Activated naive CD4-positive, alpha-beta T cell treated with anti-CD3 and anti-CD28 coated beads for 36 hours (primary cell): ENCODE results near the gene FANCD2OS. TPM values are rescaled to one million over a fixed set of nuclear protein-coding genes. Genes with fewer than 3 reads are reported as not detected.

ENCODE experiments used
- CTCF ChIA-PET: fragments of 350-600 bp; sonication (Branson Sonifier 250); formaldehyde crosslinking; loops from one replicate; lab custom pipeline; 2021; ENCODE audit warnings: antibody characterized with exemption; lab: Charles Lee
- DNase-seq: peaks from one replicate; pipeline ENCODE4 v3.0.0-alpha.2; 2020
- H3K27ac Mint-ChIP-seq: one replicate; pipeline ENCODE4 v1.8.0; 2021; ENCODE audit warnings: mild to moderate bottlenecking, mixed read lengths
- H3K27me3 Mint-ChIP-seq: one replicate; pipeline ENCODE4 v1.8.0; 2021; ENCODE audit warnings: low read depth, mixed read lengths
- H3K36me3 Mint-ChIP-seq: one replicate; pipeline ENCODE4 v1.8.0; 2021; ENCODE audit warnings: low read depth, mixed read lengths
- H3K4me1 Mint-ChIP-seq: one replicate; pipeline ENCODE4 v1.8.0; 2021; ENCODE audit warnings: low read depth, mixed read lengths
- H3K4me3 Mint-ChIP-seq: one replicate; pipeline ENCODE4 v1.8.0; 2021; ENCODE audit warnings: mild to moderate bottlenecking, moderate library complexity, mixed read lengths
- H3K9me3 Mint-ChIP-seq: one replicate; pipeline ENCODE4 v1.8.0; 2021; ENCODE audit warnings: mixed read lengths
- intact Hi-C: fragments of 100-400 bp; cut with micrococcal nuclease; formaldehyde crosslinking; loops from one replicate; pipeline ENCODE4 v1.15.1; 2023
- total RNA-seq, 2 experiments: library from RNA; stranded (reverse); gene quantifications; one replicate each; pipeline ENCODE4 v1.2.3, GENCODE V29; 2021

The FANCD2OS gene
- total RNA-seq: not detected

- CTCF ChIA-PET: interaction anchor here (0.6 kb wide), 1 partner anchor 603 kb away, joined by 4 read pairs; no protein-coding TSS in a partner anchor
- DNase-seq: no peak
- Mint-ChIP-seq H3K4me1 (no peaks in the 10 kb centered on the region), H3K4me3 (no peak within 1 kb of the TSS), H3K27ac (no peak within 1 kb of the TSS), H3K9me3 (no peaks in the 10 kb centered on the region), H3K27me3 (no peaks in the 10 kb centered on the region), H3K36me3 (no peaks in the 10 kb centered on the region)
- intact Hi-C loops: no loop called here
Measured at GRCh38 chr3:10108091-10108490, at the start of gene FANCD2OS. Gene FANCD2OS, minus strand, starts transcription at chr3:10108255. Its CDS starts 3,481 bp downstream, at chr3:10104774.

GRCh38 chr3:10157031-10157430 lies 49.0 kb upstream of the FANCD2OS start:
- Mint-ChIP-seq H3K4me1 (no peaks in the 10 kb centered on the region), H3K27ac (no peak overlapping the region), H3K4me3 (no peak overlapping the region), H3K36me3 (peaks cover 6% of the 10 kb centered on the region), H3K27me3 (no peaks in the 10 kb centered on the region), H3K9me3 (no peaks in the 10 kb centered on the region)
- DNase-seq: no peak
- CTCF ChIA-PET: no interaction called here
- intact Hi-C loops: no loop called here

GRCh38 chr3:10155658-10156057 lies 47.6 kb upstream of the FANCD2OS start:
- Mint-ChIP-seq H3K27me3 (no peaks in the 10 kb centered on the region), H3K9me3 (no peaks in the 10 kb centered on the region), H3K4me1 (no peaks in the 10 kb centered on the region), H3K27ac (no peak overlapping the region), H3K4me3 (no peak overlapping the region), H3K36me3 (peaks cover 17% of the 10 kb centered on the region)
- intact Hi-C loops: no loop called here
- DNase-seq: no peak
- CTCF ChIA-PET: interaction anchor here (0.7 kb wide), 1 partner anchor 222 kb away, joined by 4 read pairs; no protein-coding TSS in a partner anchor

GRCh38 chr3:10155123-10155472 lies 47.0 kb upstream of the FANCD2OS start:
- H3K4me3 Mint-ChIP-seq: no peak overlapping the region
- no peaks in the 10 kb centered on the region for H3K4me1 Mint-ChIP-seq
- peak overlapping the region; percentile 61 for H3K27ac Mint-ChIP-seq
- intact Hi-C loops: no loop called here
- H3K36me3 Mint-ChIP-seq: peaks cover 22% of the 10 kb centered on the region
- no peaks in the 10 kb centered on the region for H3K27me3 Mint-ChIP-seq
- no peak for DNase-seq
- CTCF ChIA-PET: interaction anchor here (0.7 kb wide), 1 partner anchor 222 kb away, joined by 4 read pairs; no protein-coding TSS in a partner anchor
- H3K9me3 Mint-ChIP-seq: no peaks in the 10 kb centered on the region

GRCh38 chr3:10154335-10155122 lies 46.5 kb upstream of the FANCD2OS start:
- peak overlapping the region; percentile 61 for H3K27ac Mint-ChIP-seq
- peaks cover 2% of the 10 kb centered on the region for H3K4me1 Mint-ChIP-seq
- H3K4me3 Mint-ChIP-seq: no peak overlapping the region
- intact Hi-C loops: no loop called here
- H3K36me3 Mint-ChIP-seq: peaks cover 27% of the 10 kb centered on the region
- H3K27me3 Mint-ChIP-seq: no peaks in the 10 kb centered on the region
- H3K9me3 Mint-ChIP-seq: no peaks in the 10 kb centered on the region
- CTCF ChIA-PET: interaction anchor here (0.7 kb wide), 1 partner anchor 221 kb away, joined by 4 read pairs; no protein-coding TSS in a partner anchor
- no peak for DNase-seq

- CTCF ChIA-PET: interaction anchor here (0.7 to 0.9 kb wide), 2 partner anchors 88 to 315 kb away, joined by 3 read pairs; no protein-coding TSS in a partner anchor
- intact Hi-C loops: no loop called here
- H3K27ac Mint-ChIP-seq: no peak overlapping the region
- DNase-seq: no peak
- H3K4me3 Mint-ChIP-seq: no peak overlapping the region
- no peaks in the 10 kb centered on the region for H3K9me3 Mint-ChIP-seq
- peaks cover 40% of the 10 kb centered on the region for H3K36me3 Mint-ChIP-seq
- H3K27me3 Mint-ChIP-seq: no peaks in the 10 kb centered on the region
- H3K4me1 Mint-ChIP-seq: peaks cover 10% of the 10 kb centered on the region
Measured at GRCh38 chr3:10150987-10151386, 42.9 kb upstream of the FANCD2OS start.

- CTCF ChIA-PET: no interaction called here
- Mint-ChIP-seq H3K4me1 (peaks cover 21% of the 10 kb centered on the region), H3K36me3 (peaks cover 44% of the 10 kb centered on the region), H3K27me3 (no peaks in the 10 kb centered on the region), H3K9me3 (no peaks in the 10 kb centered on the region), H3K4me3 (no peak overlapping the region), H3K27ac (no peak overlapping the region)
- DNase-seq: no peak
- intact Hi-C loops: no loop called here
Measured at GRCh38 chr3:10149226-10149625, 41.2 kb upstream of the FANCD2OS start.

- Mint-ChIP-seq H3K4me3 (peak overlapping the region; percentile 59), H3K36me3 (peaks cover 39% of the 10 kb centered on the region), H3K27ac (peak overlapping the region; percentile 26), H3K9me3 (no peaks in the 10 kb centered on the region), H3K27me3 (no peaks in the 10 kb centered on the region), H3K4me1 (peaks cover 34% of the 10 kb centered on the region)
- intact Hi-C loops: no loop called here
- CTCF ChIA-PET: interaction anchor here (0.5 kb wide), 1 partner anchor 20 kb away, joined by 3 read pairs; no protein-coding TSS in a partner anchor
- DNase-seq: no peak
Measured at GRCh38 chr3:10145685-10146084, 37.6 kb upstream of the FANCD2OS start.

GRCh38 chr3:10142707-10143560 lies 34.9 kb upstream of the FANCD2OS start:
- CTCF ChIA-PET: interaction anchor here (0.5 to 1.2 kb wide), 3 partner anchors 30 to 120 kb away, joined by 3 to 6 read pairs (median 3); no protein-coding TSS in a partner anchor
- H3K9me3 Mint-ChIP-seq: no peaks in the 10 kb centered on the region
- peaks cover 24% of the 10 kb centered on the region for H3K36me3 Mint-ChIP-seq
- intact Hi-C loops: loop anchor here (2.0 to 5.0 kb wide), 3 partner anchors 22 to 251 kb away; partner anchors contain the start of genes IRAK2 and JAGN1
- peak overlapping the region; percentile 87 for H3K27ac Mint-ChIP-seq
- peaks cover 32% of the 10 kb centered on the region for H3K4me1 Mint-ChIP-seq
- peak; percentile 48 for DNase-seq
- H3K27me3 Mint-ChIP-seq: no peaks in the 10 kb centered on the region
- H3K4me3 Mint-ChIP-seq: peak overlapping the region; percentile 84

GRCh38 chr3:10140996-10141546 lies 33.0 kb upstream of the FANCD2OS start:
- peaks cover 24% of the 10 kb centered on the region for H3K4me1 Mint-ChIP-seq
- no peaks in the 10 kb centered on the region for H3K27me3 Mint-ChIP-seq
- CTCF ChIA-PET: interaction anchor here (0.7 kb wide), 1 partner anchor 51 kb away, joined by 3 read pairs; no protein-coding TSS in a partner anchor
- intact Hi-C loops: loop anchor here (1.0 to 5.0 kb wide), 8 partner anchors 26 to 249 kb away; partner anchors contain the start of genes BRK1, CRELD1, FANCD2 and JAGN1
- no peak for DNase-seq
- H3K9me3 Mint-ChIP-seq: no peaks in the 10 kb centered on the region
- H3K27ac Mint-ChIP-seq: peak overlapping the region; percentile 87
- peaks cover 17% of the 10 kb centered on the region for H3K36me3 Mint-ChIP-seq
- H3K4me3 Mint-ChIP-seq: peak overlapping the region; percentile 84

GRCh38 chr3:10137178-10137577 lies 29.1 kb upstream of the FANCD2OS start:
- Mint-ChIP-seq H3K4me3 (no peak overlapping the region), H3K36me3 (no peaks in the 10 kb centered on the region), H3K9me3 (no peaks in the 10 kb centered on the region), H3K27ac (no peak overlapping the region), H3K27me3 (no peaks in the 10 kb centered on the region), H3K4me1 (peaks cover 1% of the 10 kb centered on the region)
- intact Hi-C loops: no loop called here
- no peak for DNase-seq
- CTCF ChIA-PET: no interaction called here
